Breast epithelium (tissue), 3 donors: ENCODE data around the gene ADIPOR2.

Experiments
- POLR2AphosphoS5 ChIP-seq, 3 donors: sonication (generic); formaldehyde crosslinking; IDR thresholded peaks; one replicate each; pipeline ENCODE4 v1.6.1; 2017; ENCODE audit warnings: antibody characterized with exemption in 3 of 3
- TF ChIP-seq, protein P1 (sequence below), 3 donors: fragments of 450-650 bp; IDR thresholded peaks; one replicate each; pipeline ENCODE4 v1.5.1; 2016 to 2017; ENCODE audit warnings: antibody characterized with exemption in 3 of 3, mild to moderate bottlenecking in 3 of 3, moderate library complexity in 3 of 3

DNA sequence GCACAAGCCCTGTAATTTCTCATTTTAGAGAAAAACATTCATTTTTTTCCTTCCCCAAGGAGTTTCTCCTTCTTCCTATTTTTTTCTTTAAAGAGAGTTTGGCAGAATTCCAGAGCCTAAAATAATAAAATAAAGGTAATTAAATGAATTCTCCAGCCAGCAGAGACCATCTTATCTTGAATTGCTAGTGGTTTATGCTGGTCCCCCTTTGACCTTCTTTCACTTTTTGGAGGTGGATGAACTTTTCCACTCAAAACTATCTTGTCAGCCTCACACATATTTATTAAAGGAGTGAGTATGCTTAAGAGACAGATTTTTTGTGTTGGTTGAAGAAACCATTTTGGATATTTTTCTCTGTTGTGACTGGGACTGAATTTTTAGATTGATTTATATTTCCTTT, 47.6 kb downstream of the ADIPOR2 start:
- TF ChIP-seq, protein P1, sequence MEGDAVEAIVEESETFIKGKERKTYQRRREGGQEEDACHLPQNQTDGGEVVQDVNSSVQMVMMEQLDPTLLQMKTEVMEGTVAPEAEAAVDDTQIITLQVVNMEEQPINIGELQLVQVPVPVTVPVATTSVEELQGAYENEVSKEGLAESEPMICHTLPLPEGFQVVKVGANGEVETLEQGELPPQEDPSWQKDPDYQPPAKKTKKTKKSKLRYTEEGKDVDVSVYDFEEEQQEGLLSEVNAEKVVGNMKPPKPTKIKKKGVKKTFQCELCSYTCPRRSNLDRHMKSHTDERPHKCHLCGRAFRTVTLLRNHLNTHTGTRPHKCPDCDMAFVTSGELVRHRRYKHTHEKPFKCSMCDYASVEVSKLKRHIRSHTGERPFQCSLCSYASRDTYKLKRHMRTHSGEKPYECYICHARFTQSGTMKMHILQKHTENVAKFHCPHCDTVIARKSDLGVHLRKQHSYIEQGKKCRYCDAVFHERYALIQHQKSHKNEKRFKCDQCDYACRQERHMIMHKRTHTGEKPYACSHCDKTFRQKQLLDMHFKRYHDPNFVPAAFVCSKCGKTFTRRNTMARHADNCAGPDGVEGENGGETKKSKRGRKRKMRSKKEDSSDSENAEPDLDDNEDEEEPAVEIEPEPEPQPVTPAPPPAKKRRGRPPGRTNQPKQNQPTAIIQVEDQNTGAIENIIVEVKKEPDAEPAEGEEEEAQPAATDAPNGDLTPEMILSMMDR (IDR thresholded peaks at IDR 0.05), result no peak
- TF ChIP-seq POLR2AphosphoS5 (IDR thresholded peaks at IDR 0.05), result no peak
